ENCODE data around the gene PRDX6.
A peak's percentile ranks its signal among the peaks of the same experiment; 100 is the strongest.
"Not testable (repeated sequence)": the region's sequence is repeated elsewhere in the genome, so short reads cannot be mapped to it uniquely, and the experiment has no call there.

The PRDX6 gene, protein sequence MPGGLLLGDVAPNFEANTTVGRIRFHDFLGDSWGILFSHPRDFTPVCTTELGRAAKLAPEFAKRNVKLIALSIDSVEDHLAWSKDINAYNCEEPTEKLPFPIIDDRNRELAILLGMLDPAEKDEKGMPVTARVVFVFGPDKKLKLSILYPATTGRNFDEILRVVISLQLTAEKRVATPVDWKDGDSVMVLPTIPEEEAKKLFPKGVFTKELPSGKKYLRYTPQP

DNA sequence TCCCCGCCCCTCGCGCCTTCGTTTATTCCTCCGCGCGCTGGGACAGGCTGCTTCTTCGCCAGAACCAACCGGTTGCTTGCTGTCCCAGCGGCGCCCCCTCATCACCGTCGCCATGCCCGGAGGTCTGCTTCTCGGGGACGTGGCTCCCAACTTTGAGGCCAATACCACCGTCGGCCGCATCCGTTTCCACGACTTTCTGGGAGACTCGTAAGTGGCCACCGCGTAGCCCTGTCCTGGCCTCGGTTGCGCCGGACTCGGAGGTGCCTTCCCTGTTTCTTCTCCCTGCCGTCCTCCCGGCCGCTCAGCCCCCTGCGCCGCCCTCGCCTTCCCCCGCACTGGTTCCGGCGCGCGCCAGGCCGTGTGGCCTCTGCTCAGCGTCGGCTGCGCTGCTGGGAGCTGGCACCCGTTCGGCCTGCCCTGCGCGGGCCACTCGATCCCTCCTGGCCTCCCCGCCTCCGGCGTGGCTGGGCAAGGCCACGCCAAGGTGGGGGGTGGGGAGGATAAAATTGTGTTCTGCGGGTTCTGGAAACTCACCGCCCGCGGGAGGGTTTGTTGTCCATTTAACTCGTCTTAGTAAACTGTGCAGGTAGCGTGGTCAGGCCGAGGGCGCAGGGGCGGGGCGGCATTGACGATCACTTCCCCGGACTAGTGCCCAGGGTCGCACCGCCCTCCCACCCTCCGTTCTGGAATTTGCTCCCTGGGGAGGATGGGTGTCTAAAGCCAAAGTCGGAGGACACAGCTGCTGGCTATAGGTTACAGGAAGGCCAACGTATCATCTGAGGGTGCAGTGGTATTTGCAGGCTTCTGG lies at the start of gene PRDX6:
PRDX6 (plus strand) TSS at position 50 of the 808 bp plus-strand sequence; CDS start at position 113, 63 bp downstream.
- DNase-seq: peak; percentile 95

DNA sequence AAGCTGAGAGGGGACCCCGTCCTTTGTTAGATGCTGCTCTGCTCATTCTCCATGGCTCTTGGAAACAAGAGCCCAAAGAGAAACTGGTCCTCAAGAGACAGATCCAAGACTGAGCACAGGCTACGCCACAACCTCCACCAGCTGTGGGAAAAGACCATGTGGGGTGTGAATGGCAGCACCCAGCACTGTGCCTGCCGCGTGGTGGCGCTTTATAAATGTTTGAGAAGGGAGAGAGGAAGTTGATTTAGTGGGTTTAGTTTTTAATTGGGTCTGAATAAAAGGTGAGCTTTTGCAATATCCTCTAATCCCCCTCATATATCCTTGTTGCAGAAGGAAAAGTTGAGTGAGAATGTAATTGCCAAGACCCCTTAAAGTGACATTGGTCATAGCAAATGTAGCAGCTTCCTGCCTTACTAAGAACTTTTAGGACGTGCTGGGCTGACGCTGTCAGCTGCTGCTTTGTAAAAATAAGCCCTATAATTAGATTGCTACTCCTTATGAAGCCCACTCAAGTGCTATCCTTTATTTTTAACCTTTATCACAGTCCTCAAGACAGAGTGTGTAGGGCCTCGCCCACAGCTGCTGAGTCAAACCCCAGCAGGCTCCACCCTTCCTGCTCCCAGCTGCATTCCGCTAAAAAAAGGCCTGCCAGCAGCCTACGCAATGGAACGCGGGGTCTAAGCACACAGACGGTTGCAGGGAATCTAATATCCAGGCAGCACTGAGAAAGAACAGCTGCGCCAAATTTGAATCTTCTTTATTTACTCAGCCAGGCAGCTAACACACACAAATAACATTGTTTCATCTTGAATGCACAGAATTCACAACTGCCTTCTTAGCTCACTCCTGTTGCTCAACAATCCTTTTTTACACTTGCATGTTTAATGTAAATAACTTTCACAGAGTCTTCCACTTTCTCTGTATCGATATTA lies 47.4 kb upstream of the PRDX6 start:
- DNase-seq: peak; percentile 98

DNA sequence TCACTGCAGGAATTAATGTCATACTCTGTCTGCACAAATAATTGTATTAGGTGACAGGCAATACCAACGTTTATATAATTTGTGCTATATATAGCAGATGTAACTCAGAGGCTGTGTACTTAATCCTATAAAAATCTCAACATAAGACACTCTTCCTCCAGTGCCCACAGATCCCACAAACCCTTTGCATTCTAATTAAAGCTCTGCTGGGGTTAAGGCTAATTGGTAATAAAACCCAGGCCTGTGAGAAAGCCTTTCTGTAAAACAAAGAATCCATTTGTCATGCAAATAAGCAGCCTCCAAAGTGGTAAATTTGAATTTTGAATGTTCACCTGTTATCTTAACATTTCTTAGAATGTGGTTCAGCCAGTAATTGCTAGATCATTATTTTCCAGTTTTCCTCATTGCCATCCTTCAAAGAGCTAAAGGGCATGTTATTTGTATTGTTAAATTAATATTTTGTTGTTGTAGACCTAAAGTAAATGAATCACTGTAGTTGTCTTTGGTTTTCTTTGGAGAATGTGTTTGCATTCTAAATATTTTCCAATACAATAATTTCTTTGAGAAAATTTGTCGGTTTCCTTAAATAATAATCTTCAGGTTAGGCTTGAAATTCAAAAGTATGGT lies 46.3 kb upstream of the PRDX6 start:
- DNase-seq: peak; percentile 82

DNA sequence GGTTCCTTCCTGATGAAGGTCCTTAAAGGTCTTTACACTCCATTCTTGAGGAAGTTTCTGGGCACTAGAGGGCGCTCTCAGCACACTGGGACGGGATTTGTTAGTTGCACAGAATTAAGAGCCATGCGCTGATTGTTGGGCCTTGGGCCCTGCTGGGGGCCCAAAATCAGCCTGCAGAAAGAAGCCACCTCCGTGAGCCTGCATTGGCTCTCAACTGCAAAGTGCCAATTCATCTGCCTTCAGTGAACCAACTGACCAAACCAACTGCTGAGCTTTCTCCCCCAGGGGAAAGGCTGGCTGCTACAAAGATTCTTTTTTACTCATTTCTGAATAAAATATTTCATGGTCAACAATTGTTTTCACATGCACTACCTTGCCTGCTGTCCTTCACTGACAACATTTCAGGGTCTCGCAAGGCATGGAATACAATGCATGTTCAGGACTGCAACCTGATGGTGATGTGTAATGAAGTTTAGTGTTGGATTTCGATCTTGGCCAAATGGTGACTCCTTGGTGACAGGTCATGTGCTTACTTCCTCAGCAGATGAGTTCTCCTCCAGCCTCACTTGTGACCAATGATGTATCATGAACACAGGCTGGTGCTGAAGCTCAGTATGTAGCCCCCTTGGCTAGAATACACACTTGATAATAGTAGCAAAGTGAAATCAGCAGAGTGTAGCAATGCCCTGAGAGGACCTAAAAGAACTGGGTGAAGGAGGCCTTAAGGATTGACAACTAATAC lies 45.7 kb upstream of the PRDX6 start:
- peak; percentile 91 for DNase-seq

DNA sequence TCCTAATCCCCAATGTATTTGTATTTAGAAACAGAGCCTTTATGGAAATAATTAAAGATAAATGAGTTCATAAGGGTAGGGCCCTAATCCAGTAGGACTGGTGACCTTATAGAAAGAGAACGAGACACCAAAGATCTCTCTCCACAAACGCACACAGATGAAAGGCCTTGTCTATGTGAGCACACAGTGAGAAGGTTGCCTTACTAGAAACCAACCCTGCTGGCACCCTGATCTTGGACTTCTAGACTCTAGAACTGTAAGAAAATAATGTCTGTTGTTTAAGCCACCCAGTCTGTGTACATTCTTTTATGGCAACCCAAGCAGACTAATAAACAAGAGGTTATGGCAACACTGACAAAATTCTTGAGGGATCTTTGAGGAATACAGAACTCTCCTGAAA lies 44.8 kb upstream of the PRDX6 start:
- no peak for DNase-seq

DNA sequence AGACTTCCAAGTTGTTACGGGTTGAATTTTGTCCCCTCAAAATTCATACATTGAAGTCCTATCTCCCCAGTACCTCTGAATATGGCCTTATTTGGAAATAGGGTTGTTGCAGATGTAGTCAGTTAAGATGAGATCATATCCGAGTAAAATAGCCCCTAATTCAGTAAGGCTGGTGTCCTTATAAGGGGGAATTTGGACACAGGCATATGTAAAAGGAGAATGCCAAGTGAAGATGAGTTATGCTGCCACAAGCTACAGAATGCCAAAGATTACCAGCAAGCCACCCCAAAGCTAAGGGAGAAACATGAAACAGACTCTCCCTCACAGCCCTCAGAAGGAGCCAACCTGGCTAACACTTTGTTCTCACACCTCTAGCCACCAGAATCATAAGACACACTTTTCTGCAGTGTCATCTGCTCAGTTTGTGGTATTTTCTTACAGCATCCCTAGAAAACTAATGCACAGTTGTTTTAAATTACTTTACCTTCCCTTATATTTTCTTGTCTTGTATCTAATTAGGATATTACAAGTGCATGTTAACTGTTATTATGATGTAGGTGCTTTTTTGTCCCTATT lies 43.3 kb upstream of the PRDX6 start:
- DNase-seq: no peak

DNA sequence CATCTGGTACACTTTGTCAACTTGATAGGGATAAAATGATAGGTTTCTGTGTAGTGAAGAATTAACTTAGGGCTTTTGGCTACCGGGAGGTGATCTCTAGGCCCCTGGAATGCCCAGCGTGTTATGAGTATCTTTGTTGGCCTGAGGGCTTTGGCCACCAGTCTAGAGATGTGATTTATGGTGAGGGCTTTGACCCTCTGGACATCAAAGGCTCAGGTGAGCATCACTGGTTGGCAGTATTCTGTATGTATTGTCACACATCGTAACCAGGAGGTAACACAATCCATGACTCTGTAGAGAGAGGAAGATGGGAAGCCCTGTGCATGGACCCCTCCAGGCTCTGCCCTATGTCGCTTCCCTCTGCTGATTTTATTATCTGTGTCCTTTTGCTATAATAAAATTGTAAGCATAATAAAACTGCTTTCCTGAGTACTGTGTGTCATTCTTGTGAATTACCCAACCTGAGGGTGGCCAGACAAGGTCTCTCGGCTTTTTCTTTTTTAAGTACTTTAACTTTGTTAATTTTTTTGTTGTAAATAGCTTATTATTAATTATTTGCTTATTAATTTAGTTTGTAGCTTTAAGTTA lies 40.2 kb upstream of the PRDX6 start:
- DNase-seq: no peak

DNA sequence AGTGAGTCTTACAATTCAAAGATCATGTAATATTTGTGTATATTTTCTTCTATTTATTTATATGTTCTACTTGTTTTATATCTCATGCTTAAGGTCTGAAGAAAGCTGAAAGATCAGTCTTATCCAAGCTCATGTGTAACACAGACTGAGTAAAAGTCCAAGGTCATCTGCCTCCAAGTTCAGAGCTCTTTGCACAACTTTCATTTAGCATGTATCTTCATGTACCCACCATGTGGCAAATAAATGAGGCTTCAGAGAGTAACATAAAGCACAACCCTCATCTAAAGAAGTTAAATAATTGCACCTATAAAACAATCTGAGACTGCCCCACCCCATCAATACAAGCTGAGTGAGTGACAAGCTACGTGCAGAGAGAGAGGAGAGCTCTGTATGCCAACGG lies 38.5 kb upstream of the PRDX6 start:
- DNase-seq: no peak

DNA sequence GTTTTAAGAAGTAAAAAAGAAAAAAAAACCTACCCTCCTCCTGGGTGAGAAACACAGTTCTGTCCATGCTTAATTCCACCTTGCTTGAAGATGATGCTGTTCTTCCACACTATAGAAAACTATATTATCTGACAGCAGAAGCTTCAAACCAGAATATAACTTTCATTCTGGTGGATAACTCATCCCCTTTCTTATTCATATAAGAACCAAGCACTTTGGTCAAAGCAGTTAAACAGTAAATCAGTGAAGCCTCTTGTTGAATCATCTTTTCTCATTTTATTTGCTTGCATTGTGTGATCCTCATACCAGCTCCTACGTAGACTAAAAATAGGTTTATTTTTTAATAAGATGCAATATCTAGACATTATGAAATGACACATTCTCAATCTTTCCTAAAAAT lies 36.7 kb upstream of the PRDX6 start:
- no peak for DNase-seq

DNA sequence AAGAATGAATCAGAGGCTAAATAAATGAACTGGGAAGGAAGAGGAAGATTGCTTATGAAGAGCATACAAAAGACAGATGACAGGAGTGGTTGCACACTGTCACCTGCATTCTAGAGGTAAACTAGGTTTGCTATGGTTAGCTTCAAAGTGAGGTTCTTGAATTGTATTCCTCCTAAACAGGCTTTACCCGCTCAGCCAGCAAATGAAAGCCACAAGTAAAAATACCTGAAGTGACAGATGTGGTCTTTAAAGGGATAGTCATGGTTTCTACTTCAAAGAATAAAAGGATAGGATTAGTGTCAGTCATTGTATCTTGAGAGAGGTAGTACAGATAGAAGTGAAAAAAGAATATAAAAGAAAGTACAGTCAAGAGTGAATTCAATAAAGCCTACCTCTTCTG lies 32.4 kb upstream of the PRDX6 start:
- DNase-seq: no peak

DNA sequence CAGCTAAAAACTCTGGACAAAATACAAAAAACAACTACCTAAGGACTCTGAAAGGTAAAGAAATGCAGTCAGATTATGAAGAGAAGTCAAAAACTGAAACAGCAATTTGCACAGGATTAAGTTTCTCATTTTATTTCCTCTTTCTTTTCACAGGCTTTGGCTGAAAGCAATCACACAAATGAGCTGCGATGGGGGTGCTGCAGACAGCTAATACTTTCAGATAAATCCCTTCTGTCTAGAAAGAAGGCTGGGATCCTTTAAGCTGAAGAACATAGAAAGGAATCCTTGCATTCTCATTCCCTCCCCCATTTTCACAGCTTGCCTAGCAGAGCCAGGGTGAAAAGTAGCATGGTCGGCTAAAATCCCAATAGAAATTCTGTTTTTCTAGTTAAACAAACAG lies 32.0 kb upstream of the PRDX6 start:
- no peak for DNase-seq

DNA sequence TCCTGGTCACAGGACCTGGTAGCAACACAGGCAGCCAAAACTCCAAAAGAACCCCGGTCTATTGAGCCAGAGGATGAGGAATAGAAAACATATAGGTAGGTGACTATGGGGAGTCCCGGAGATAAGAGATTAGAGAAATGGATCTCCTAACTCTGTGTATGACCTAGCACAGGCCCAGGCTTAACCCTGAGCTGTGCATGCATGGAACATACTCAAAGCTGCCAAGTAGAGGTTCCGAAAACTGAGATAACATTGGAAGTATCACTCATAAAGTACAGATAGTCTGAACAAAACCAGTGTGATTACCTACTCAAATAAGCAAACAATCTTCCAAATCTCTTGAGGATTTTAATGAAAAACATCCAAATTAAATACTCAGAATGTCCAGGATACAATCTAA lies 31.5 kb upstream of the PRDX6 start:
- DNase-seq: no peak

DNA sequence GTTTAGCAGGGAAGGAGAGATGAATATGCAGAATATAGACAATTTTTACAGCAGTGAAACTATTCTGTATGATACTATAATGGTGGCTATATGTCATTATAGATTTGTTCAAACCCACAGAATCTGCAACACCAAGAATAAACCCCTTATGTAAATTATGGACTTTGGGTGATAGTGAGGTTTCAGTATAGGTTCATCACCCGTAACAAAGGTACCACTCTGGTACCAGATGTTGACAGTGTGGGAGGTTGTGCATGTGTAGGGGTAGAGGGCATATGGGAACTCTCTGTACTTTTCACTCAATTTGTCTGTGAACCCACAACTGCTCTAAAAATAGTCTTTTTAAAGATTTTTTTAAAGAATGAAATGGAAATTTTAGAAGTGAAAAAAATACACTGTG lies 29.9 kb upstream of the PRDX6 start:
- no peak for DNase-seq

DNA sequence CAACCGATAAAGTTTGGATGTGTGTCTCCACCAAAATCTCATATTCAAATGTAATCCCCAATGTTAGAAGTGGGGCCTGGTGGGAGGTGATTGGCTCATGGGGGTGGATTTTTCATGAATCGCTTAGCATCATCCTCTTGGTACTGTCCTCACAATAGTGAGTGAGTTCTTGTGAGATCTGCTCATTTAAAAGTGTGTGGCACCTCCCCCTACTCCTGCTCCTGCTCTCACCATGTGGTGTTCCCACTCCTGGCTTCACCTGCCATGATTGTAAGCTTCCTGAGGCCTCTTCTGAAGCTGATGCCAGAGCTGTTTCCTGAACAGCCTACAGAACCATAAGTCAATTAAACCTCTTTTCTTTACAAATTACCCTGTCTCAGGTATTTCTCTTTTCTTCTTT lies 28.2 kb upstream of the PRDX6 start:
- no peak for DNase-seq

DNA sequence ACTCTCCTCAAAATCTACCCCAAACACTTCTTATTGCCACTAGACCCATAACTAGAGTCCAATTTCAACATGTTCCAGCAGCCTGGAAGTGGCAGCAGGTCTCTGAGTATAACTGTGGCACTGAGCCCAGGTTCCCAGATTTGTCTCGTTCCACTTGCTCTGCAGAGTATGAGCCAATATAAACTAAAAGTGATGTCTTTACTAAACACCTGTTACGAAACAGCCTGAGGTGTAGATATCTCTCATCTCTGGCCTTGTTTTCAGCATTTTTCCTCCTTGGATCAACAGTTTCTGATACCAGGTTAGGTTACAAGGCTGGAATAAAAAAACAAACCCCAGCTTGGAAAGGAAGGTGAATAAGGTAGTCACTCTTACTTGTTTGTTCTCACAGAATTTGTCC lies 25.2 kb upstream of the PRDX6 start:
- no peak for DNase-seq

DNA sequence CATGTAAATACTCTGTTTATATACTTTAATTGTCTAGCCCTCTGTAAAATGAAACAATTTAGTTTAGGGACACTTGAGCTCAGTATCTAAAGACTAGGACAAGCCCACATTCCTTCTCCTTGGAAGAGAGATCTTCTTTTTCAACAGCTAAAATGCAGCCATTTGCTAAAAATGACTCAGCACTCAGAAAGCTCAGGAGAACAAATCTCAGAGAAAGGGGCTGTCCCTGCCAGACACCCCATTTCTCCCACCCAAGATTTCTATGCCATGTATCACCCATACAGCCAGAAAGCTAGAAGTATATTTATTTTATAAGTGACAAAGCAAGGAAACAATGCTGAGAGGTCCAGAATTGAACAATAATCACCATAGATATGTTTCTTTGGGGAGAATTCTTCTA lies 23.2 kb upstream of the PRDX6 start:
- no peak for DNase-seq

DNA sequence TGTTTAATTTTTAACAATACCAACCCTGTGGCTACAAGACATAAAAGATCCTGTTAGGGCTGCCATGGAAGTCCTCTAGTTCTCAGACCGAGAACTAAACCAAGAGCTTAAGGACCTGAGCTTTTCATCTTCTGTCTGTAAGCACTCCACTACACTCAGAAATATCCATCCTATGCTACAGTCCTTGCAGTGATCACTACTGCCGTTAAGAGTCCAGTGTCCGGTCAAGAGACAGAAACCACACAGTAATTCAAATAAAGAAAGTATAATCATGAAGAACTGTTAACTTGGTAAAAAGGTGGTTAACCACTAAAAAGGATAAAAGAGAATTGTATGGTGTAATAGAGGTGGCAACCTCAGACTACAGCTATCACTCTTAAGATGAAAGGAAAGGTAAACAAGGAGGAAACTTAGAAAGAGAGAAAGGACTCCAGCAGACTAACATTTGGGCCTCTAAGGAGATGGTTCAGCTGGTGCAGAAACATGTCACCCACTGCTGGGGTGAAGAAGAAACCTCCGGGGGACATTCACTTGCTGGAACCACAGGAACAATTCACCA lies 22.1 kb upstream of the PRDX6 start:
- DNase-seq: no peak

DNA sequence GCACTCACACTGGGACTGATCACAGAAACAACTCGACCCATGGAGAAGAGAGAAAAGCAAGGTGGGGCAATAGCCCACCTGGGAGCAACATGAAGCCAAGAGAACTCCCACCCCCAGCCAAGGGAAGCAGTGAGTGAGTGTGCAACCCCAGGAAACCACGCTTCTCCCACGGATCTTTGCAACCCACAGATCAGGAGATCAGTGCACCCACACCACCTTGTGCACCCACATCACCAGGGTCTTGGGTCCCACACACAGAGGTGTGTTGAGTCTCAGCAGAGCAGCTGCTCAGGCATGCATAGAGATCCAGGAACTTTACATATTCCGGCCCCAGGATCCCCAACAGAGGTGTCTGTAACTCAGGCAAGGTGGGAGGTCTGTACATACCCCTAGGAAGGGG lies 17.2 kb upstream of the PRDX6 start:
- DNase-seq: no peak

DNA sequence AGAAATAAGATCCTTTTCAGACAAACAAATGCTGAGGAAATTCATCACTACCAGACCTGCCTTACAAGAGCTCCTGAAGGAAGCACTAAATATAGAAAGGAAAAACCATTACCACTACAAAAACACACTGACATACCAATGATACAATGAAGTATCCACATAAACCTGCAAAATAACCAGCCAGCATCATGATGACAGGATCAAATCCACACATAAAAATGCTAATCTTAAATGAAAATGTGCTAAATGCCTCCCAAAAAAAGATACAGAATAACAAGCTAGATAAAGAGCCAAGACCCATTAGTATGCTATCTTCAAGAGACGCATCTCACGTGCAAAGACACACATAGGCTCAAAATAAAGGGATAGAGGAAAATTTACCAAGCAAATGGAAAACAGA lies 14.5 kb upstream of the PRDX6 start:
- DNase-seq: not testable (repeated sequence)

DNA sequence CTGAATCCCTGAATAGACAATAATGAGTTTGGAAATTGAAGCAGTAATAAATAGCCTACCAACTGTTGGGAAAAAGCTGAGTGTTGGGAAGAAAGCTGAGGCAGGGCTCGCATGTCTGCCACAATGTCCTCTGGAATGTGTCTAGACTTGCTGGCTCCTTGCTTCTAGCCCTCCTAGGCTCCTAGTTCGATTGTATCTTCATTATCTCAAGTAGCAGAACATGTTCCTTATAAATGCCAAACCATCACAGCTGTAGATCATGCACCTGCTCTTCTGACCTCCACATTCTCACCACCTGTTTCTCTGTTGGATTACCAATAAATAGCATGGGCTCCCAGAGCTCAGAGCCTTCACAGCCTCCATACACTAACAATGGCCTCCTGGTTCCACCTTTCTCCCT lies 12.9 kb upstream of the PRDX6 start:
- DNase-seq: not testable (repeated sequence)

DNA sequence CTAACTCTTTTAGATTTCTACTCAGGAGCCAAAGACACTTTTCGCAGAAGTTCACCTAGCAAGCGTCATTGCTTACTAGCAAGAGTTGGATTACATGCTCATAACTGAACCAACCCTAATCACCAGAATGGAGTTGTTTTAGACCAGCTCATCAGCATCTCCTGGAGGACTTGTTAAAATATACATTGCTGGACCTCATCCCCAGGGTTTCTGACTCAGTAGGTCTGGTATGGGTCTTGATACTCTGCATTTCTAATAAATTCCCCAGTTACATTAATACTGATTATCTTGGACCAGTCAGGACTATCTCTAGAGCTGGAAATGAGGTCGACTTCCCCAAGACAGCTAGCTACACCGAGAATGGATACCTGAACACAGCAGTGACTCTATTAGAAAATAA lies 9.7 kb upstream of the PRDX6 start:
- DNase-seq: no peak
